Muscle of arm (tissue), 12 donors: ENCODE data around the gene MAML1. TPM values are rescaled to one million over a fixed set of nuclear protein-coding genes. Genes with fewer than 3 reads are reported as not detected.

Experiments
- DNase-seq: peaks from one replicate; pipeline ENCODE4 v3.0.0-alpha.2; 2013
- polyA plus RNA-seq, 12 donors: library from polyadenylated mRNA; unstranded; fragments of 120-200 nt; gene quantifications; one replicate each; pipeline ENCODE4 v1.2.1, GENCODE V29; 2013; ENCODE audit not compliant: insufficient read length in 12 of 12

Gene MAML1
- polyA plus RNA-seq, 12 donors, result 22.9 to 76.4 (median 26.9) TPM; not detected in 1

GRCh38 chr5:179793468-179794139 is 61.0 kb downstream of the MAML1 start, which contains the start of gene LTC4S:
TSS of gene LTC4S (plus strand) at chr5:179793986. CDS start at chr5:179794081, 95 bp downstream.
- DNase-seq, result no peak

DNA sequence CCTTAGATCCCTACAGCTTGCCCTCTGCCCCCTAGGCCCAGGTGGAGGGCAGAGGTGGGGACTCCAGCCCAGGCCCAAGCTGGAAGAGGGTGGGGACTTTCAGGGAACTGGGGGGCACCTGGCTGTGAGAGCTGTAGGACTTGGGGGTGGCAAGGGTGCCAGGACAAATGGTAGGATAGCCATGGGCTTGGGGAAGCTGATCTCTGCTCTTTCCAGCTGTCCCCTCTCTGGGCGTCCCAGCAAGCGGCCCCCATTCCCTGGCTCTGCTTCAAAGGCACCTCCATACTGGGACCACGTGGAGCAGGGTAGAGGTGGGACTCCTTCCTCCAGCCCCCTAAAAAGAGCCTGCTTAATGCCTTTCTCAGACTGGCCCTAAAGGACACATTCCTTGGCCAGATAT is 61.5 kb downstream of the MAML1 start:
- no peak for DNase-seq

DNA sequence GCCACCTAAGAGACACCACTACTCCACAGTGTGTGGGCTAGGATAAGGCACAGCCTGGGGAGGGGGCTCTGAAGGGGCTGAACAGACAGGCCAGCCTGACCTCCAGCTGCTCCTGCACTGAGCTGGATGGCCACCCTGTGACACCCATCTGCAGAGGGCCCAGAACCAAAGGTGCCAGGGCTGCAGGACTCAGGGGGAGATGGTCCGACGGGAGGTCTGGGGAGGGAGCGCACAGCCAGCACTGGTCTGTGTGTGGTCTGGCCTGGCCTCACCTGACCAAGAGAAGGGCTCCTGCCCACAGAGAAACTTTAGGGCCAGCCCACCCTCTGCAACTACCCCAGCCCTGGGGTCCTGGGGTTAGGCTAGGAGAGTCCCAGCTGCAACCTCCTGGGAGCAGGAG is 62.0 kb downstream of the MAML1 start:
- DNase-seq, result no peak

GRCh38 chr5:179795049-179795862 is 62.6 kb downstream of the MAML1 start:
- DNase-seq, result no peak

DNA sequence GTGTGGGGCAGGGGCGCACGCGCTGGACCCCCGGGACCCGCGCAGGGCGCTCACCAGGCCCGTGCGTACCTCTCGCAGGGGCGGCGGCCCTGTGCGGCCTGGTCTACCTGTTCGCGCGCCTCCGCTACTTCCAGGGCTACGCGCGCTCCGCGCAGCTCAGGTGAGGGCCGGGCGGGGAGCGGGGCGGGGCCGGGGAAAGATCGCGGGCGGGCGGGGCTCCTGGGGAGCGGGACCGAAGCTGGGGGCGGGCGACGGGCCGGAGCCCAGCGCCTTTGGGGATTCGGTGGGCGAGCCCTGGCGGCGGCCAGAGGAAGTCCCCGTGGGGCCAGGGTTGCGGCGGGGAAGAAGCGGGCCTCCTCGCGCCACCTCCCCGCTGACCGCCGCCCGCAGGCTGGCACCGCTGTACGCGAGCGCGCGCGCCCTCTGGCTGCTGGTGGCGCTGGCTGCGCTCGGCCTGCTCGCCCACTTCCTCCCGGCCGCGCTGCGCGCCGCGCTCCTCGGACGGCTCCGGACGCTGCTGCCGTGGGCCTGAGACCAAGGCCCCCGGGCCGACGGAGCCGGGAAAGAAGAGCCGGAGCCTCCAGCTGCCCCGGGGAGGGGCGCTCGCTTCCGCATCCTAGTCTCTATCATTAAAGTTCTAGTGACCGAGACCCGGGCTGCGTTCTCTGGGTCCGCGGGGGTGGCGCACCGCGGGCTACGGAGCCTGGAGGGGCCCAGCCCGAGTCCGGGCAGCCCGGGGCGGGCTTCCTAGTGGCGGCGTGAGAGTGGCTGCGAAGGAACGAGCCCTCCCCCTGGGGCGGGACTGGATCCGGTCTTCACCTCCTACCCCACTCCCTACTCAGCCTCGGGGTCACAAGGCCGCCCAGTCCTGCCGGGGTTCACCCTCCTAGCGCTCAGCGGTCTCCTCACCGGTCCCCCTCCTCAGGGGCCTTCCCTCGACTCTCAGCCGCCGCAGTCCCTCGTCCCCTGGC is 63.5 kb downstream of the MAML1 start:
- peak; percentile 66 for DNase-seq

GRCh38 chr5:179796877-179797608 is 64.4 kb downstream of the MAML1 start:
- DNase-seq, result no peak

DNA sequence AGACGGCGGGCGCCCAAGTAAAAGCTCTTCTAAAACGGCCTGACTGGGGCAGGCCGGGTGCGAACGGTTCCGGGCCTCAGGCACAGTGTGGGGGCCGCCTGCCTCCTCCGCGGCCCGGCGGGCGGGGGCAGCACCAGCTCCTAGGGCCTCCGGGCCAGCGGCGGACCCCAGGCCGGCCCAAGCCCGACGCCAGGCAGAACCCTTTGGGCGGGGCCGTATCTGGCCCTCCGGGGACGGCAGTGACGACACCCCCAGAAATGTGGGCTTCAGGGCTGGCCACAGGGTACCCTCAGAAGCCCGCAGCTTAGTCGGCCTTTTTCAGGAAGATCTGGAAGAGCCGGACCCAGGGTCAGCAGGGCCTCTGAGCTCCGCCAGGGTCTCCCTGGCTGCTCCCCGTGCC is 65.1 kb downstream of the MAML1 start:
- DNase-seq, result no peak

- DNase-seq, result no peak
These were observed 65.6 kb downstream of the MAML1 start for GRCh38 chr5:179798144-179798770.

DNA sequence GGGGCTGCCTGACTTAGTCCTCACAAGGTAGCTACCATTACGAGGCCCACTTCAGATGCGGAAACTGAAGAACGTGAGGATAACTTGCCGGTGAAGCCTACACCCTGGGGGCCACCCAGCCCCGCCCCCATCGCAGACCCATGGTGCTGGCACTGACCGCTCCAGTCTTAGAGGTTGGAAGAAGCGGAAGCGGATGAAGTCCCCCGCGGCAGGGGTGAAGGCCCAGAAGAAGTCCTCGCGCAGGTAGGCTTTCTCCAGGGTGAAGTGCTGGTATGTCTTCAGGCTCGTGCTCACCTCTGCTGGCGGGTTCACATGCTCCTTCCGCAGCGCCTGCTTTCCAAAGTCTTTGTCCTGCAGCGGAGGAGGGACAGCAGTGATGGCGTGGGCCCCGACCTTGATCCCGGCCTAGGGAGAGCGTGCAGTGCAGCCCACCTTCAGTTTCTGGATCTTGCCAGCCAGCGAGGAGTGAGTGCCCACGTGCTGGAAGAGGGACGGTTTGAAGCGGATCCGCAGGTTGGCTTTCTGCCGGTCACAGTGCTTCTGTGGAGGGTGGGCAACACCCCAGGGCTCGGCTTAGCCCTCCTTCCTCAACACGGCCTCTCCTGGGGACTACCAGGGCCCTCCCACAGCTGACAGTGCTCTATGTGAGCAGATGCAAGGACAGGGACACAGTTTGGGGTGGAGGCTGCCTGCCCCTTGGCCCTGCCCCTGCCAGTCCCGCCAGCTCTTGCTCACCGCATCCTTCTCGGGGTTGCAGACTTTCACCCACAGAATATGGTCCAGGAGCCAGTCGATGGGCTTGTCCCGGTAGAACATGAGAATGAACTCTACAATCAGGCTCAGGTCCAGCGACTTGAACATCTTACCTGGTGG is 66.4 kb downstream of the MAML1 start:
- no peak for DNase-seq

GRCh38 chr5:179799644-179799973 is 67.0 kb downstream of the MAML1 start:
- no peak for DNase-seq

GRCh38 chr5:179800071-179800695 is 67.6 kb downstream of the MAML1 start:
- no peak for DNase-seq

GRCh38 chr5:179800696-179801201 is 68.1 kb downstream of the MAML1 start:
- no peak for DNase-seq

- no peak for DNase-seq
These were observed 68.9 kb downstream of the MAML1 start for GRCh38 chr5:179801304-179802206.

DNA sequence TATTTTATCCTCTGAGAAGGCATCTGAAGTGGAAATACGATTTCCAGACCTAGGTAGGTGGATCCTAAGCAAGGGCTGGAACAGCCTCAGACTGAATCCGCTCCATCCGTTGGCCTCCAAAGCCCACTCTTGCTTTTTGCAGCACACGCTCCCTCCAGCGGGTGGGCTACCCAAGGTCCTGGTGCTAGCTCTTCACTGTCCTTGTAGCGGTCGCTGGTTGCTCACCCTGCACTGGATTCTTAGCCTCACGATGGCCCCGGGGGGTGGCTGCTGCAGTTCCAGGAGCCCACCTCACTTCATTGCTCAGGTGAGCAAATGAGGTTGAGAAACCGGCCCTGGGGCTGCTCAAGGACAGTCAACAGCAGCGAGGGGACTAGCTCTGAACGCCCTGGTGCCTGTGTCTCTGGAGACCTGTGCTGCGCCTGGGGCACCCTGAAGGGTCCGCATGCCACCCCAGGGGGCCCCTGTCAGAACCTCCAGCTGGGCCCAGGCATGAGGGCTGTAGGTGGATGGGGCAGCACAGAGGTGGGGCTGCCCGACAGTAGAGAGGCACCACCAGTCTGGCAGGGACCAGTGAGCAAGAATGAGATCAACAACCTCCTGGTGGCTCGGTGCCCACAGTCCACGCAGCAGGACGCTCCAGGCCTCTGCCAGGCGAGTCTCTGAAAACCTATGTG is 69.7 kb downstream of the MAML1 start:
- no peak for DNase-seq

DNA sequence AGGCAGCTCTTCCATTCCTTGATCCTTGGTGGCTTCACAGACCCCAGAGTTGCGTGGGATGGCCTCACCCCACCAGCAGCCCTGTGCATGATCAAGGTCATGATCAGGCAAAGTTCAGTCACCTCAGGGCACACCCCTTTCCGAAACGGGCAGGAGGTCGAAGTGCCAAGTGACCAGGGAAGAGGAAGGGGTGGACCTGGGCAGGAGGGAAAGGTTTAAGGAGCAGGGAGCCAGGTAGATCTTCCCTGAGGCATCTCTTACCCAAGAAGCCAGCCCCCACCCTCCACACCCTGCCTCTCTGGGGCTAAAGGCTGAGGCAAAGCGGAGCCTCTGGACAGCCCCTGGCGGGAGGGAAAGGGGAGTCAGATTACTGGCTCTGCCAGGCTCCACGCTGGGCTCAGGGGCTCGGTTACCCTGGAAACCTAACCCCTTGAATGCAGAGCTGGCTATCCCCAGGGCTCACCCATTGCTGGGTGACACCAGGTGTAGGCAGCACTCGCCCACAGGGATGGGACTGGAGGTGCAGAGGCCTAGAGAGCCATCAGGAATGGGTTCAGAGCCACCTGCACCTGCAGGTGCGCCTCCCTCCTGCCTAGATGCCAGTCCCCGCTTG is 70.4 kb downstream of the MAML1 start:
- no peak for DNase-seq

GRCh38 chr5:179803651-179804554 is 71.3 kb downstream of the MAML1 start:
- no peak for DNase-seq
